ENCODE data around the gene ESR1.

Gene ESR1

DNA sequence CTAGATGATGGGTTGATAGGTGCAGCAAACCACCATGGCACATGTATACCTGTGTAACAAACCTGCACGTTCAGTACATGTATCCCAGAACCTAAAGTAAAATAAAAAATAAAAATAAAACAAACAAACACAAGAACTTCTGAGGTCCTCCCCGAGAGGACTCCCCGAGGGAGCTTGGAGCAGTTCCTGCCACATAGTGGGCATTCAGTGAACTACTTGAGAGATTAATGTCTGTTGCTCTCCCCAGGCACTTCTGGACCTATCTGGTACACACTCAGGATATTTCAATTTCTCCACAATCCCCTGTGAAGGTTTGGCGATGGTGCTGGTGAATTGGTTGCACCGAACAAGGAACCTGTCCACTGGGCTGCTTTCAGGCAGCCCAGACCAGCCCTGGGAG, 311.2 kb downstream of the ESR1 start:
- Histone ChIP-seq H3K79me2 (no peaks in the 10 kb centered on the region), H3K9me3 (ENCODE audit: control insufficient read depth, low read length) (no peaks in the 10 kb centered on the region), H3K4me1 (no peaks in the 10 kb centered on the region), H3K9ac (no peak overlapping the region), H3K36me3 (ENCODE audit: control insufficient read depth, insufficient read depth, low read length) (no peaks in the 10 kb centered on the region), H3K4me3 (ENCODE audit: low read depth, low read length) (no peak overlapping the region), H2AFZ (no peak overlapping the region), H3K27ac (no peak overlapping the region), H3K27me3 (ENCODE audit: control insufficient read depth, insufficient read depth, low read length) (no peaks in the 10 kb centered on the region), H3K4me2 (ENCODE audit: low read length) (no peak overlapping the region)
- TF ChIP-seq, protein P1, sequence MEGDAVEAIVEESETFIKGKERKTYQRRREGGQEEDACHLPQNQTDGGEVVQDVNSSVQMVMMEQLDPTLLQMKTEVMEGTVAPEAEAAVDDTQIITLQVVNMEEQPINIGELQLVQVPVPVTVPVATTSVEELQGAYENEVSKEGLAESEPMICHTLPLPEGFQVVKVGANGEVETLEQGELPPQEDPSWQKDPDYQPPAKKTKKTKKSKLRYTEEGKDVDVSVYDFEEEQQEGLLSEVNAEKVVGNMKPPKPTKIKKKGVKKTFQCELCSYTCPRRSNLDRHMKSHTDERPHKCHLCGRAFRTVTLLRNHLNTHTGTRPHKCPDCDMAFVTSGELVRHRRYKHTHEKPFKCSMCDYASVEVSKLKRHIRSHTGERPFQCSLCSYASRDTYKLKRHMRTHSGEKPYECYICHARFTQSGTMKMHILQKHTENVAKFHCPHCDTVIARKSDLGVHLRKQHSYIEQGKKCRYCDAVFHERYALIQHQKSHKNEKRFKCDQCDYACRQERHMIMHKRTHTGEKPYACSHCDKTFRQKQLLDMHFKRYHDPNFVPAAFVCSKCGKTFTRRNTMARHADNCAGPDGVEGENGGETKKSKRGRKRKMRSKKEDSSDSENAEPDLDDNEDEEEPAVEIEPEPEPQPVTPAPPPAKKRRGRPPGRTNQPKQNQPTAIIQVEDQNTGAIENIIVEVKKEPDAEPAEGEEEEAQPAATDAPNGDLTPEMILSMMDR (IDR thresholded peaks at IDR 0.05), result no peak

DNA sequence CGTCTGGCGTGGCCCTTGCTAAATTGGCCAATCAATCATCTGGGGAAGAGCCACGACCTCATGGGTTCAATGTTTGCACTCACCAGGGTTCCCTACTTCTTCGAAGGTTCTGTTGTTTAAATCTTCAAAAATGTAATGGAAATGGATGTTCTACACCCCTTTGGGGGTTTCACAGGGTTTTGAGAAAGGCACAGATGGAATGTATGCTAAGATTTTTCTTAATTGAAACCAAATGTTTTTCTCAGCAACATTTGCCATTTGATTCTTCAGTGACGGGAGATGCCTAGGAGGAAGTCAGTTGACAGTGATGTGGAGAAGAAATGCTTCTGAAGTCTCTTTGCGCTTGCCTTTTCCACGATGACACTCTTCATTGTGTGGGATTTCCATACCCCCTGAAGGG, 312.3 kb downstream of the ESR1 start:
- H3K4me3 ChIP-seq (ENCODE audit: low read depth, low read length), result no peak overlapping the region
- H3K27ac ChIP-seq, result no peak overlapping the region
- H3K27me3 ChIP-seq (ENCODE audit: control insufficient read depth, insufficient read depth, low read length), result no peaks in the 10 kb centered on the region
- no peaks in the 10 kb centered on the region for H3K79me2 ChIP-seq
- H3K9ac ChIP-seq, result no peak overlapping the region
- no peaks in the 10 kb centered on the region for H3K9me3 ChIP-seq (ENCODE audit: control insufficient read depth, low read length)
- no peak overlapping the region for H3K4me2 ChIP-seq (ENCODE audit: low read length)
- H3K4me1 ChIP-seq, result no peaks in the 10 kb centered on the region
- TF ChIP-seq, protein P1 (IDR thresholded peaks at IDR 0.05), result no peak
- H2AFZ ChIP-seq, result no peak overlapping the region
- H3K36me3 ChIP-seq (ENCODE audit: control insufficient read depth, insufficient read depth, low read length), result no peaks in the 10 kb centered on the region

DNA sequence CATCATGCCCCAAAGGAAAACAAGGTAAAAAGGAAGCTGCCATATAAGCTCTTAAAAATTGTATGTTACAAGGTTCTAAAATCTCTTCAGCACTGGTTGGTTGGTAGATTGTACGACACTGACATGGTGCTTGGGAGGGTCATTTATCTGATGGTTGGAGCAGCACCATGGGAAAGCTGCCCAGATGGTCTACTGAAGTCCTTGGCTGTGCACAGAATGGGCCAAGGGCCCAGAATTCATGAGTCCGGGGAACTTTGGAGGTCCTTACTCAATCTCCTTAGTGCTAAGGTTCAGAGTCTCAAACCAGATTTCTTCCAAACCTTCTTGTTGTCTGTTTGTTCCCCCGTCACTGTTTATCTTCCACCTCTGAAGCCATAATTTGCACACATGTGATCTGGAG, 314.4 kb downstream of the ESR1 start:
- TF ChIP-seq, protein P1 (IDR thresholded peaks at IDR 0.05), result no peak
- no peaks in the 10 kb centered on the region for H3K4me1 ChIP-seq
- H3K27me3 ChIP-seq (ENCODE audit: control insufficient read depth, insufficient read depth, low read length), result no peaks in the 10 kb centered on the region
- no peak overlapping the region for H3K9ac ChIP-seq
- H3K4me3 ChIP-seq (ENCODE audit: low read depth, low read length), result no peak overlapping the region
- H3K36me3 ChIP-seq (ENCODE audit: control insufficient read depth, insufficient read depth, low read length), result no peaks in the 10 kb centered on the region
- H3K4me2 ChIP-seq (ENCODE audit: low read length), result no peak overlapping the region
- no peaks in the 10 kb centered on the region for H3K79me2 ChIP-seq
- H3K27ac ChIP-seq, result no peak overlapping the region
- no peak overlapping the region for H2AFZ ChIP-seq
- H3K9me3 ChIP-seq (ENCODE audit: control insufficient read depth, low read length), result no peaks in the 10 kb centered on the region

DNA sequence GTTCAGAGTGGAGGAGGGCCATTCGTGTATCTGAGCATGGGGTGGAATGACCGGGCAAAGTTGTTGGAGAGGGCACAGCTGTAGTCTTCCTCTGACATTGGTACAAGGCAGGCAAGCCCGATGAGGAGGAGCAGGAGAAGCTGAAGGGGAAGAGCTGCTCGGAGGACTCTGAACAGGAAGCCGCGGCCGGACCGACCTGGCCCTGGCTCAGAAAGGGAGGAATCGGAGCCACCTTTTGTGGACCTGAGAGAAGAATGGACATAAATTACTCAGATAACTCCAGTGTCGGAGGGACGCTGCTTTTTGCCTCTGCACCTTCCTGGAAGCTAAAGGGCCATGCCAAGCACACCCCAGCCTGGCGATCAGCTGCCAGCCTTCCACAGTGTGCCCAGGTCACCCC, 315.0 kb downstream of the ESR1 start:
- Histone ChIP-seq H2AFZ (no peak overlapping the region), H3K79me2 (no peaks in the 10 kb centered on the region), H3K9ac (no peak overlapping the region), H3K4me2 (ENCODE audit: low read length) (no peak overlapping the region), H3K9me3 (ENCODE audit: control insufficient read depth, low read length) (no peaks in the 10 kb centered on the region), H3K4me3 (ENCODE audit: low read depth, low read length) (no peak overlapping the region), H3K27ac (no peak overlapping the region), H3K36me3 (ENCODE audit: control insufficient read depth, insufficient read depth, low read length) (no peaks in the 10 kb centered on the region), H3K4me1 (no peaks in the 10 kb centered on the region), H3K27me3 (ENCODE audit: control insufficient read depth, insufficient read depth, low read length) (no peaks in the 10 kb centered on the region)
- TF ChIP-seq, protein P1 (IDR thresholded peaks at IDR 0.05), result no peak

DNA sequence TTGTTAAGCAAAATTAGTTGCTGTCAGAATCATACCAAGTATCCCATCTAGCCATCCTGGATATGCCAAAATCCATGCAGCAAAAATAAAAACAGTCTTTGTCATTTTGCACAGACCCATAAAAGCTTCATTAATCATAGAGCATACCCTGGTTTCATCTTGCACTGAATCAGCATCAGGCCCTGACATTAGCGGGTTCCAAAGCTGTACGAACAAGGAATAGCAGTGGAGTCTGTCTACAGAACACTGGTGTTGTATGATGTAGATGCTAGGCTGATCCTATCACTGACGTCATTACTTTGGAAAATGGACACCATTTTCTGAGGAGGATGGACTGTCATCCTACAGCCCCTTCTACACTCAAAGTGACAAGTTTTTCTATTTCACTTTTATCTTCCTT, 315.6 kb downstream of the ESR1 start:
- Histone ChIP-seq H3K27ac (no peak overlapping the region), H3K4me3 (ENCODE audit: low read depth, low read length) (no peak overlapping the region), H3K4me2 (ENCODE audit: low read length) (no peak overlapping the region), H3K4me1 (no peaks in the 10 kb centered on the region), H3K9ac (no peak overlapping the region), H3K36me3 (ENCODE audit: control insufficient read depth, insufficient read depth, low read length) (no peaks in the 10 kb centered on the region), H2AFZ (no peak overlapping the region), H3K27me3 (ENCODE audit: control insufficient read depth, insufficient read depth, low read length) (no peaks in the 10 kb centered on the region), H3K79me2 (no peaks in the 10 kb centered on the region), H3K9me3 (ENCODE audit: control insufficient read depth, low read length) (no peaks in the 10 kb centered on the region)
- TF ChIP-seq, protein P1 (IDR thresholded peaks at IDR 0.05), result no peak
